NCI-H2107 treated with DMSO at 0.1 percent for 48 hours (cell line): ENCODE results near the gene CACNA2D1.

ENCODE experiments used
- DNase-seq: peaks from one replicate; lab custom pipeline; 2025; ENCODE audit not compliant: unreplicated experiment; lab: John Stamatoyannopoulos, UW

Gene CACNA2D1

DNA sequence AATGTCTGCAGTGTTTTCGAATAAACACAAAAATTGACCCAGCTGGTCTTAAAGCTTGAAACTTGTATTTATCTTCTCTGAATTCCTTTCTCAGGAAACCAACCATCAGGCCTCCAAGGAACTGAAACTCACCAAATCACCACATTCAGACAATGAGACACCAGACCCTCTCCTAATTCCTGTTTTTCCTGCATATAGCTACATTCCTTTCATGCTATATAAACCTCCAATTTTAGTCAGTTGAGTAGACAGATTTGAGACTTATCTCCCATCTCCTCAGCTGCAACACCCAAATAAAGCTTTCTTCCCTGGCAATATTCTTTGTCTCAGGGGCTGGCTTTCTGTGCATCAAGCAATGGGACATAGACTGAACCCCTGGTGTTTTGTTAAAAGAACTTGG lies 317.0 kb downstream of the CACNA2D1 start:
- no peak for DNase-seq

GRCh38 chr7:82124445-82124844 lies 319.1 kb downstream of the CACNA2D1 start:
- DNase-seq, result no peak

GRCh38 chr7:82122275-82122674 lies 321.3 kb downstream of the CACNA2D1 start:
- no peak for DNase-seq

DNA sequence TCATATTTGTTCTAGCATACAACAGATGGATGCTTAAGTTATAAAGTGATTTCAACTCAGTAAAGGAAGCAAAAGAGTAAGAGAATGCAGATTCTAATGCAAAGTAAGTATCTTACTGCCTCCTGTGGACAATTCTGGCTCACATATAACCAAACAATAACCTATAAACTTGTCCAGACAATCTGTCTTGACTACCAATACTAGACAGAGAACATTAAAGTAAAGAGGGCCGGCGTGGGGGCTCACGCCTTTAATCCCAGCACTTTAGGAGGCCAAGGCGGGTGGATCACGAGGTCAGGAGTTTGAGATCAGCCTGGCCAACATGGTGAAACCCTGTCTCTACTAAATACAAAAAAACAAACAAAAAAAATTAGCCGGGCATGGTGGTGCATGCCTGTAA lies 329.3 kb downstream of the CACNA2D1 start:
- DNase-seq, result no peak

- peak; percentile 75 for DNase-seq
Measured at GRCh38 chr7:82110146-82110840, 333.3 kb downstream of the CACNA2D1 start.

DNA sequence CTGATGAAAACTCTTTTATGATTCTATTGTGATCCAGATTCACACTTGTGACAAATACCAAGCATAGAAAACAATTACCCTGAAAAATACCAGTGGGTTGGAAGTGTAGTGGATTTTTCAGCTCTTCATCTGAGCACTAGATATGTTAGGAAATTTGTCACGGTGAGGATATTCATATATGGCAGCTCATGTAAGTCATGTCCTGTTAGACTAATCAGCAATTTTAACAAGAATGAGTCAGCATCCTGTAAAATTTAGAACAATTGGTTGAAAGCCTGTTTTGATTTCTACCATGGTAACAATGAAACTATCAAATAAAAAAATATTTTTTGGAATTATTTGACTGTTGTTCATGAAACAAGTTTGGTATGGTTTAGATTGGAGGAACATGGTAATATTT lies 334.3 kb downstream of the CACNA2D1 start:
- DNase-seq, result no peak

GRCh38 chr7:82106201-82106600 lies 337.4 kb downstream of the CACNA2D1 start:
- DNase-seq, result no peak

DNA sequence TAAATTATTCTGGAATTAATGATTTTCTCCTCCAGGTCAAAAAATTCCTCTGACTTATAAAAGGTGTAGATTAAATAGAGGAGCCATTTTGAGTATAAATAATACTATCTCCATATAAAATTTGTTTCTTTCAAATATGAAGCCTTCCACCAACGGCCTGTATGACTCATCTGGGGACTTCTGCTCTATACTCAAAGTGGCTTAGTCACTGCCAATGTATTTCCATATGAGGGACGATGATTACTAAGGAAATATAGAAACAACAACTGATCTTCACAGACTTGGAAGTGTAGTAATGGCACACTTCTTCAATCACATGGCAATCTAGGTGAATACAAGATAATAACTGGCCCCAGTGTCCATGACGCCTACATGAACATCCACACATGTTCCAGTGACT lies 338.1 kb downstream of the CACNA2D1 start:
- no peak for DNase-seq

GRCh38 chr7:82098414-82098813 lies 345.2 kb downstream of the CACNA2D1 start:
- DNase-seq, result no peak

- DNase-seq, result no peak
Measured at GRCh38 chr7:82091126-82091684, 352.4 kb downstream of the CACNA2D1 start.

GRCh38 chr7:82087099-82087498 lies 356.5 kb downstream of the CACNA2D1 start:
- no peak for DNase-seq

- no peak for DNase-seq
Measured at GRCh38 chr7:82085116-82085515, 358.5 kb downstream of the CACNA2D1 start.

GRCh38 chr7:82081644-82082224 lies 361.8 kb downstream of the CACNA2D1 start:
- no peak for DNase-seq

DNA sequence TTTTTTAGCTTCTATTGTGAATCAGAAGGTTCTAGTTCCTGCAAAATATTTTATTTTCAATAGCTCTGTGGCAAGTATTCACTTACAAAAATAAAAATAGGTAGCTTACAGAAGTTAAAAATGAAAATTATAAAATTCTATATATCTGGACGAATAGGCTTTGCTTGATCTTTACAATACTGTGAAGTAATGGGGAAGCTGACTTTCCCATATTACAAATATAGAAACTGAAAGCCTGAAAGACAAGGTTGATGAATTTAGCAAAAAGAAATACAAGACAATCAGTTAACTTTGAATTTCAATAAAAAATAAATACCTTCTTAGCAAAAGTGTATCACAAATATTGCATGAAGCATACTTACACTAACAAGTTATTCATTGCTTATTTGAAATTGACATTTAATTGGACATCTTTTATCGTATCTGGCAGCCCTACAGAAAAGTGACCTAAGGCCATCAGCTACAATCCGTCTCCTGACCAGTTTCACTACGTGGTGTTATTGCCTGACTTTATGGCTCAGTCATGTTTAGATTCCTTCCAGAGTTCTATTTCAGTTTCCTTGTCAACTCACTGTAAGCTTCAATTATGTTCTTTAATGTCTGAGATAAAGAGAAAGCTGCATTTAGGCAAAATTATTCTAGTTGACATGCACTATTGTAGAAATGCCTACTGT lies 363.2 kb downstream of the CACNA2D1 start:
- DNase-seq, result no peak

DNA sequence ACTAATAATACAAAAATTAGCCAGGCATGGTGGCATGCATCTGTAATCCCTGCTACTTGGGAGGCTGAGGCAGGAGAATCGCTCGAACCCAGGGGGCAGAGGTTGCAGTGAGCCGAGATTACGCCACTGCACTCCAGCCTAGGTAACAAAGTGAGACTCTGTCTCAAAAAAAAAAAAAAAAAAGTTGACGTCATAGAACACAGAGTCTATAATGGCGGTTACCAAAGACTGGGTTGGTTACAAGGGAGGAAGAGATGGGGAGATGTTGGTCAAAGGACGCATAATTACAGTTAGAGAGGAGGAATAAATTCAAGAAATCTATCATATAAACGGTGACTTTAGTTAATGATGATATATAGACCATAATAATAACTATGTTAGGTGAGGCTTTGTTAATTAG lies 364.1 kb downstream of the CACNA2D1 start:
- DNase-seq, result no peak

- DNase-seq, result no peak
Measured at GRCh38 chr7:82078807-82079206, 364.8 kb downstream of the CACNA2D1 start.

DNA sequence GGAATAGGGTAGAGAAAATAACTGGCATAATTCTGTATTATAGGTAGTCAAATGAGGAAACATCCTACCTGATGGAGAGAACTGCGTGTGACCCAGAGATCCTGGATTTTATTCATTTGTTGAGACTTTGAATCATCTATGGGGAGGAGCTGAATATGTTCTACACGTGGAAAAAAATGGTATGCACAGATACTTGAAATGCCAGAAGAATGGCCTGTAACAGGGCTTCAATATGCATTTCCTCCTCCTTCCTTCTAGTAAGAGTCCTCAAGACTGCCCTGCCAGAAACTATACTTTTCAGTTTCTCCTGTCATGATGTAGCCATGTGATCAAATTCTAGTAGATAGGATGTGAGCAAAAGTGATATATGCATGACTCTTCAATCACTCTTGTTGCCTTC lies 372.1 kb downstream of the CACNA2D1 start:
- no peak for DNase-seq

- DNase-seq, result no peak
Measured at GRCh38 chr7:82067628-82068264, 375.8 kb downstream of the CACNA2D1 start.

DNA sequence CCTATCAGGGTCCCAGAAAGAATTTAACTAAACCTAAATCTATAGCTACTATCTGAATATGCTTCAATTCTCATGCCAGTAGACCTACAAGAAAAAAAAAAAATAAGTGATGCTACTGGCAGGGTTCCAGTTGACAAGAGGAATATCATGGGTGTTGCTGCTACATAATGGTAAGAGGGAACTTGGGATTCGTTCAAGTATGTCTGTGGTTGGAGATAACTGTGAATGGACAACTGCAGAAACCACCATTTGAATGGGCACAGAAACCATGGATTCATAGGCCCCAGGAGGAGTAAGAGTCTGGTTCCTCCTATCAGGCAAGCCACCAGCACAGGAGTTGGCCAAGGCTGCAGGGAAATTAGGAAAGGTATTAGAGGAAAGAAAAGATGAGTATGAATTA lies 386.1 kb downstream of the CACNA2D1 start:
- DNase-seq, result no peak

DNA sequence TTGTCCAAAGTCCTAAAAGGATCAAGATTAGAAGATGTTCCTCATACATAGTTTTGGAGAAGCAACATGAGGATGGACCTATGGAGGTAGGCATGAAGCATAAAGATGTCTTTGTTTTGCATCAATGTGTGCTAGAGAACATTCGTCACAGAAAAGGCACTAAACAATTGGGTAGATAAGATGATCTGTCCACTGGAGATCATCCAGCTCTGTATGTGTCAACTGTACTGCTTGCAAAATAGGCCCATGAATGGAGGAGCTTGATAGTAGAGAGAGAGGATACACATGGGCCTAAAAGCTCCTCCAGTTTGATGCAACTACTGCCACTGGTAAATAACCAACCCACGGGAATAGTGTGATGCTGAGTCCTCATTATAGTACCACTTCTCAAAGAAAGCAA lies 387.3 kb downstream of the CACNA2D1 start:
- DNase-seq, result no peak

- DNase-seq, result no peak
Measured at GRCh38 chr7:82054544-82054943, 389.0 kb downstream of the CACNA2D1 start.
